ENCODE measurements around the gene SLC4A3.

- TF ChIP-seq CTCF (IDR thresholded peaks at IDR 0.05; ENCODE audit: low read length) (no peak), EZH2 (IDR thresholded peaks at IDR 0.05; ENCODE audit: borderline replicate concordance, low read length) (no peak)
These were observed 10.4 kb downstream of the SLC4A3 start for GRCh38 chr2:219637842-219638185.

Data from OCI-LY1 (cell line).